ENCODE data around the gene GALNT11.

GRCh38 chr7:152006336-152006735 is 19.1 kb upstream of the GALNT11 start:
- TF ChIP-seq CTCF (IDR thresholded peaks at IDR 0.05) (no peak), POLR2AphosphoS5 (IDR thresholded peaks at IDR 0.05) (no peak)

All from breast epithelium (tissue), 3 donors.